ENCODE data around the gene ATP1B3. TPM values are rescaled to one million over a fixed set of nuclear protein-coding genes. Genes with fewer than 3 reads are reported as not detected.

Gene ATP1B3
- total RNA-seq, 1 donor from 2014 or later, result 108 TPM

GRCh38 chr3:141895731-141896130 is 19.3 kb downstream of the ATP1B3 start:
- H3K27me3 ChIP-seq, result no peaks in the 10 kb centered on the region
- no peak overlapping the region for H3K4me3 ChIP-seq
- H3K9me3 ChIP-seq, result no peaks in the 10 kb centered on the region
- no peaks in the 10 kb centered on the region for H3K4me1 ChIP-seq
- TF ChIP-seq, protein P1, sequence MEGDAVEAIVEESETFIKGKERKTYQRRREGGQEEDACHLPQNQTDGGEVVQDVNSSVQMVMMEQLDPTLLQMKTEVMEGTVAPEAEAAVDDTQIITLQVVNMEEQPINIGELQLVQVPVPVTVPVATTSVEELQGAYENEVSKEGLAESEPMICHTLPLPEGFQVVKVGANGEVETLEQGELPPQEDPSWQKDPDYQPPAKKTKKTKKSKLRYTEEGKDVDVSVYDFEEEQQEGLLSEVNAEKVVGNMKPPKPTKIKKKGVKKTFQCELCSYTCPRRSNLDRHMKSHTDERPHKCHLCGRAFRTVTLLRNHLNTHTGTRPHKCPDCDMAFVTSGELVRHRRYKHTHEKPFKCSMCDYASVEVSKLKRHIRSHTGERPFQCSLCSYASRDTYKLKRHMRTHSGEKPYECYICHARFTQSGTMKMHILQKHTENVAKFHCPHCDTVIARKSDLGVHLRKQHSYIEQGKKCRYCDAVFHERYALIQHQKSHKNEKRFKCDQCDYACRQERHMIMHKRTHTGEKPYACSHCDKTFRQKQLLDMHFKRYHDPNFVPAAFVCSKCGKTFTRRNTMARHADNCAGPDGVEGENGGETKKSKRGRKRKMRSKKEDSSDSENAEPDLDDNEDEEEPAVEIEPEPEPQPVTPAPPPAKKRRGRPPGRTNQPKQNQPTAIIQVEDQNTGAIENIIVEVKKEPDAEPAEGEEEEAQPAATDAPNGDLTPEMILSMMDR (IDR thresholded peaks at IDR 0.05), result no peak
- no peak overlapping the region for H3K27ac ChIP-seq
- intact Hi-C loops (cut with DNase I), result no loop called here
- peaks cover 6 to 8% of the 10 kb centered on the region in 2 donors for H3K36me3 ChIP-seq
- DNase-seq (ENCODE audit: low spot score in 2 of 2), result no peak

- Histone ChIP-seq H3K27me3 (no peaks in the 10 kb centered on the region), H3K4me1 (no peaks in the 10 kb centered on the region), H3K36me3 (peaks cover 8 to 13% of the 10 kb centered on the region in 2 donors), H3K4me3 (no peak overlapping the region), H3K9me3 (no peaks in the 10 kb centered on the region), H3K27ac (no peak overlapping the region)
- TF ChIP-seq, protein P1 (IDR thresholded peaks at IDR 0.05), result no peak
- no peak for DNase-seq (ENCODE audit: low spot score in 2 of 2)
- intact Hi-C loops (cut with DNase I), result no loop called here
These were observed 22.5 kb downstream of the ATP1B3 start for GRCh38 chr3:141898908-141899307.

GRCh38 chr3:141900343-141900742 is 23.9 kb downstream of the ATP1B3 start:
- no peak for DNase-seq (ENCODE audit: low spot score in 2 of 2)
- Histone ChIP-seq H3K4me1 (no peaks in the 10 kb centered on the region), H3K4me3 (no peak overlapping the region), H3K36me3 (peaks cover 16 to 21% of the 10 kb centered on the region in 2 donors), H3K27me3 (no peaks in the 10 kb centered on the region), H3K9me3 (no peaks in the 10 kb centered on the region), H3K27ac (no peak overlapping the region)
- TF ChIP-seq, protein P1 (IDR thresholded peaks at IDR 0.05), result no peak
- intact Hi-C loops (cut with DNase I), result no loop called here

- H3K4me3 ChIP-seq, result no peak overlapping the region
- H3K36me3 ChIP-seq, result peaks cover 15 to 21% of the 10 kb centered on the region in 2 donors
- intact Hi-C loops (cut with DNase I), result no loop called here
- no peaks in the 10 kb centered on the region for H3K4me1 ChIP-seq
- DNase-seq (ENCODE audit: low spot score in 2 of 2), result no peak
- H3K27ac ChIP-seq, result no peak overlapping the region
- H3K27me3 ChIP-seq, result no peaks in the 10 kb centered on the region
- no peaks in the 10 kb centered on the region for H3K9me3 ChIP-seq
- TF ChIP-seq, protein P1 (IDR thresholded peaks at IDR 0.05), result no peak
These were observed 25.5 kb downstream of the ATP1B3 start for GRCh38 chr3:141901914-141902313.

DNA sequence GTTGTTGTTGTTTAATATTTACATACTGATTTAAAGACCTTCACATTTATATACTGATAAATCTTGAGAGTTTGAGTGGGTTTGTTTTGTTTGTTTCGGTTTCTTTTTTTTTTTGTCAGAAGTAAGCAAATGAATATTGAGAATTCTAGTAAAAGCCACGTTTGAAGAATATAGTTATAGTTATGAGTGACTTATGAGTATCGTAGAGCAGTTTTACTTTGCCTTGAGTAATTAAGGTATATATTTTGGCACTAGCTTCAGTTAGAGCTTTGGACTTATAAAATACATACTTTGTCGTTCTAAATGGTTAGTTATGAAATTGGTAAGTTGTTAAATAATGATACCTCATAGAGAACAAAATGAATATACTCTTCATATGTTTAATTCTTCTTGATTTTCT is 27.8 kb downstream of the ATP1B3 start:
- H3K27me3 ChIP-seq, result no peaks in the 10 kb centered on the region
- peaks cover 21 to 33% of the 10 kb centered on the region in 2 donors for H3K36me3 ChIP-seq
- H3K9me3 ChIP-seq, result no peaks in the 10 kb centered on the region
- H3K4me1 ChIP-seq, result no peaks in the 10 kb centered on the region
- TF ChIP-seq, protein P1 (IDR thresholded peaks at IDR 0.05), result no peak
- no peak overlapping the region for H3K4me3 ChIP-seq
- intact Hi-C loops (cut with DNase I), result no loop called here
- H3K27ac ChIP-seq, result no peak overlapping the region
- DNase-seq (ENCODE audit: low spot score in 2 of 2), result no peak

DNA sequence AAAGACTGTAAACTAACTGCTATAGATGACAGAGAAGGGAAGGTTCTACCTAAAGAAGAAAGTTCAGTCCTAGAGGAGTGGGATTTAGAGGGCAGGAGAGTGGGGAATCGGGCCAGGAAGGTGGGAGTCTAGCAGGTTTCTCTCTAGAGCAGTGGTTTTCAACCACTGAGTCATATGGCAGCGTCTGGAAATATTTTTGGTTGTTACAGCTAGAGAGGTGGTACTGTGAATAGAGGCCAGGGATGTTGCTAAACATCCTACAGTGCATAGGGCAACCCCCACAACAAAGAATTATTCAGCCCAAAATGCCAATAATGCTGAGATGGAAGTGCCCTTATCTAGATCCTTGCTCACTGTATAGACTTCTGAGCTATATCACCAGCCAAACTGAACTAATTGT is 28.7 kb downstream of the ATP1B3 start:
- intact Hi-C loops (cut with DNase I), result no loop called here
- TF ChIP-seq, protein P1 (IDR thresholded peaks at IDR 0.05), result no peak
- H3K36me3 ChIP-seq, result peaks cover 21 to 37% of the 10 kb centered on the region in 2 donors
- no peak overlapping the region for H3K4me3 ChIP-seq
- no peak for DNase-seq (ENCODE audit: low spot score in 2 of 2)
- no peaks in the 10 kb centered on the region for H3K27me3 ChIP-seq
- H3K9me3 ChIP-seq, result no peaks in the 10 kb centered on the region
- H3K27ac ChIP-seq, result no peak overlapping the region
- H3K4me1 ChIP-seq, result no peaks in the 10 kb centered on the region

Measured in ascending aorta (tissue), 2 donors.